Measurements from ENCODE around the gene NOS1AP.

The NOS1AP gene

GRCh38 chr1:162323023-162323422 lies 253.5 kb downstream of the NOS1AP start:
- no peak for TF ChIP-seq CTCF (conservative IDR thresholded peaks at IDR 0.05; ENCODE audit: low read depth, low read length)
- H3K4me3 ChIP-seq (ENCODE audit: low read depth, low read length) = no peak overlapping the region
- no peak for DNase-seq (ENCODE audit: low read depth)

- TF ChIP-seq CTCF (conservative IDR thresholded peaks at IDR 0.05; ENCODE audit: low read depth, low read length) = no peak
- DNase-seq (ENCODE audit: low read depth) = no peak
- no peak overlapping the region for H3K4me3 ChIP-seq (ENCODE audit: low read depth, low read length)
Observed at GRCh38 chr1:162324396-162324795, 254.9 kb downstream of the NOS1AP start.

- TF ChIP-seq CTCF (conservative IDR thresholded peaks at IDR 0.05; ENCODE audit: low read depth, low read length) = no peak
Observed at GRCh38 chr1:162326559-162326958, 257.1 kb downstream of the NOS1AP start.

GRCh38 chr1:162327144-162327787 lies 257.8 kb downstream of the NOS1AP start:
- no peak overlapping the region for H3K4me3 ChIP-seq (ENCODE audit: low read depth, low read length)
- no peak for TF ChIP-seq CTCF (conservative IDR thresholded peaks at IDR 0.05; ENCODE audit: low read depth, low read length)
- no peak for DNase-seq (ENCODE audit: low read depth)

More at GRCh38 chr1:162326559-162326958, 257.1 kb downstream of the NOS1AP start:
- no peak for DNase-seq (ENCODE audit: low read depth)
- no peak overlapping the region for H3K4me3 ChIP-seq (ENCODE audit: low read depth, low read length)

GRCh38 chr1:162327788-162328165 lies 258.3 kb downstream of the NOS1AP start:
- H3K4me3 ChIP-seq (ENCODE audit: low read depth, low read length) = no peak overlapping the region
- DNase-seq (ENCODE audit: low read depth) = no peak
- TF ChIP-seq CTCF (conservative IDR thresholded peaks at IDR 0.05; ENCODE audit: low read depth, low read length) = no peak

- no peak for DNase-seq (ENCODE audit: low read depth)
- no peak for TF ChIP-seq CTCF (conservative IDR thresholded peaks at IDR 0.05; ENCODE audit: low read depth, low read length)
- H3K4me3 ChIP-seq (ENCODE audit: low read depth, low read length) = no peak overlapping the region
Observed at GRCh38 chr1:162328512-162328911, 259.0 kb downstream of the NOS1AP start.

GRCh38 chr1:162329826-162330225 lies 260.3 kb downstream of the NOS1AP start:
- TF ChIP-seq CTCF (conservative IDR thresholded peaks at IDR 0.05; ENCODE audit: low read depth, low read length) = no peak
- H3K4me3 ChIP-seq (ENCODE audit: low read depth, low read length) = no peak overlapping the region
- DNase-seq (ENCODE audit: low read depth) = no peak

Measured in choroid plexus epithelial cell (primary cell).